Smooth muscle cell (in vitro differentiated cells): Measurements from ENCODE around the gene GNAI2. TPM values are rescaled to one million over a fixed set of nuclear protein-coding genes. Genes with fewer than 3 reads are reported as not detected.

Source experiments
- DNase-seq: peaks from one replicate; lab custom pipeline; 2025; ENCODE audit not compliant: unreplicated experiment; lab: John Stamatoyannopoulos, UW
- H2AFZ ChIP-seq: fragments of 200-600 bp; sonication (generic); 2 replicates; pipeline ENCODE4 v1.6.0; 2016; ENCODE audit warnings: antibody characterized with exemption, low read depth, mild to moderate bottlenecking
- H3F3A ChIP-seq: fragments of 200-600 bp; sonication (generic); 2 replicates; pipeline ENCODE4 v1.6.0; 2017; ENCODE audit warnings: antibody characterized with exemption, low read depth
- H3K27ac ChIP-seq: fragments of 200-600 bp; sonication (generic); 2 replicates; pipeline ENCODE4 v1.5.1; 2016; ENCODE audit warnings: low read depth, mild to moderate bottlenecking
- H3K27me3 ChIP-seq: fragments of 200-600 bp; sonication (generic); 2 replicates; pipeline ENCODE4 v1.6.1; 2016; ENCODE audit warnings: low read depth, mild to moderate bottlenecking
- H3K36me3 ChIP-seq: fragments of 200-600 bp; sonication (generic); 2 replicates; pipeline ENCODE4 v1.5.1; 2016; ENCODE audit warnings: low read depth
- H3K4me1 ChIP-seq: fragments of 200-600 bp; sonication (generic); 2 replicates; pipeline ENCODE4 v1.5.1; 2016; ENCODE audit warnings: low read depth
- H3K4me2 ChIP-seq: fragments of 200-600 bp; sonication (generic); 2 replicates; pipeline ENCODE4 v1.6.0; 2016; ENCODE audit warnings: mild to moderate bottlenecking
- H3K4me3 ChIP-seq: fragments of 200-600 bp; sonication (generic); 2 replicates; pipeline ENCODE4 v1.5.1; 2016; ENCODE audit warnings: mild to moderate bottlenecking
- H3K79me2 ChIP-seq: fragments of 200-600 bp; sonication (generic); 2 replicates; pipeline ENCODE4 v1.6.0; 2016; ENCODE audit warnings: low read depth, mild to moderate bottlenecking
- H3K9ac ChIP-seq: fragments of 200-600 bp; sonication (generic); 2 replicates; pipeline ENCODE4 v1.6.0; 2016; ENCODE audit warnings: low read depth
- H3K9me3 ChIP-seq: fragments of 200-600 bp; sonication (generic); replicated peaks from 2 replicates; pipeline ENCODE4 v1.5.1; 2016; ENCODE audit warnings: low read depth
- H4K20me1 ChIP-seq: fragments of 200-600 bp; sonication (generic); 2 replicates; pipeline ENCODE4 v1.6.0; 2016; ENCODE audit warnings: low read depth
- CTCF ChIP-seq: fragments of 200-600 bp; sonication (generic); IDR thresholded peaks from 2 replicates; pipeline ENCODE4 v1.5.1; 2017; ENCODE audit warnings: borderline replicate concordance, mild to moderate bottlenecking, antibody characterized with exemption; ENCODE audit not compliant: insufficient read depth, poor library complexity, severe bottlenecking
- WGBS: methylation state at CpG from one replicate; pipeline ENCODE4 v1.1.7; 2016; ENCODE audit warnings: low lambda C conversion rate; 5-methylcytosine and 5-hydroxymethylcytosine counted together
- polyA plus RNA-seq: library from polyadenylated mRNA; unstranded; fragments of >200 nt; fragmentation: Nextera tagmentation; extraction: Ambion mirVana; gene quantifications from 2 replicates; pipeline ENCODE4 v1.2.1, GENCODE V29; 2016
- total RNA-seq: library from RNA; depleted of rRNA; stranded (reverse); fragments of >200 nt; gene quantifications from 2 replicates; pipeline ENCODE4 v1.2.3, GENCODE V29; 2014

The GNAI2 gene
- total and polyA plus RNA-seq, 2 experiments from 2014 or later: 209 to 454 TPM

DNA sequence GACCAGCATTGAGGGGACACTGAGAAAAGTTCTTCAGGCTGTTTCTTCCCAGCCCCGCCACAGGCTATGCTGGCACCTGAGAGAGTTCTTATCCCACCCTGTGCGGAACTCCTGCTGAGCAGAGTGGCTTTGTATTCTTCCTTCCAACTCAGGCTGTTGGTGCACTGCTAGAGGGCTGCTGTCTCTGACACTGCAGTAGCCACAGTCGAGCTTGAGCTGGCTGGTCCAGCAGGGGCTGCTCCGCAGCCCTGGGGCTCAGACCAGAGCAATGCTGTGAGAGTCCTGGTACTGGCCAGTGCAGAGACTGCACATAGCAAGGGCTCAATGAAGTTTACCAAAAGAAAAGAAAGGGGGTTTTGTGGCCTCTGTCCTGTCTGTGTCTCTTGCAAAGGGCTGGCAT is 3.6 kb downstream of the GNAI2 start:
- Histone ChIP-seq H3K36me3 (no peaks in the 10 kb centered on the region), H3K9ac (no peak overlapping the region), H2AFZ (no peak overlapping the region), H3K27ac (peak overlapping the region; percentile 93), H3K4me1 (peaks cover 48% of the 10 kb centered on the region), H3K4me3 (no peak overlapping the region), H3K9me3 (no peaks in the 10 kb centered on the region), H4K20me1 (peaks cover 78% of the 10 kb centered on the region), H3K27me3 (no peaks in the 10 kb centered on the region), H3K4me2 (no peak overlapping the region), H3K79me2 (peaks cover 87% of the 10 kb centered on the region), H3F3A (peaks cover 15% of the 10 kb centered on the region)
- no peak for DNase-seq
- 83% methylated on average over 4 of the region's 4 CpGs for WGBS
- no peak for TF ChIP-seq CTCF

GRCh38 chr3:50241163-50241562 is 5.2 kb downstream of the GNAI2 start:
- TF ChIP-seq CTCF: no peak
- H3K9me3 ChIP-seq: no peaks in the 10 kb centered on the region
- no peak overlapping the region for H3K4me3 ChIP-seq
- no peak overlapping the region for H3K9ac ChIP-seq
- peak overlapping the region; percentile 93 for H3K27ac ChIP-seq
- peaks cover 59% of the 10 kb centered on the region for H3K4me1 ChIP-seq
- H3K4me2 ChIP-seq: peak overlapping the region; percentile 45
- DNase-seq: no peak
- H4K20me1 ChIP-seq: peaks cover 80% of the 10 kb centered on the region
- no peak overlapping the region for H2AFZ ChIP-seq
- H3K27me3 ChIP-seq: no peaks in the 10 kb centered on the region
- no peaks in the 10 kb centered on the region for H3K36me3 ChIP-seq
- H3F3A ChIP-seq: peaks cover 23% of the 10 kb centered on the region
- H3K79me2 ChIP-seq: peaks cover 99% of the 10 kb centered on the region
- 32% methylated on average over 2 of the region's 4 CpGs for WGBS

GRCh38 chr3:50241713-50242380 is 5.8 kb downstream of the GNAI2 start:
- DNase-seq: no peak
- H3K27ac ChIP-seq: peak overlapping the region; percentile 93
- peaks cover 65% of the 10 kb centered on the region for H3K4me1 ChIP-seq
- TF ChIP-seq CTCF: no peak
- no peaks in the 10 kb centered on the region for H3K9me3 ChIP-seq
- peaks cover 76% of the 10 kb centered on the region for H4K20me1 ChIP-seq
- peak overlapping the region; percentile 45 for H3K4me2 ChIP-seq
- H3K27me3 ChIP-seq: no peaks in the 10 kb centered on the region
- peaks cover 23% of the 10 kb centered on the region for H3F3A ChIP-seq
- H3K79me2 ChIP-seq: peaks cover 93% of the 10 kb centered on the region
- H3K4me3 ChIP-seq: no peak overlapping the region
- WGBS: 80% methylated on average over 7 of the region's 7 CpGs
- no peak overlapping the region for H3K9ac ChIP-seq
- H3K36me3 ChIP-seq: no peaks in the 10 kb centered on the region
- no peak overlapping the region for H2AFZ ChIP-seq

DNA sequence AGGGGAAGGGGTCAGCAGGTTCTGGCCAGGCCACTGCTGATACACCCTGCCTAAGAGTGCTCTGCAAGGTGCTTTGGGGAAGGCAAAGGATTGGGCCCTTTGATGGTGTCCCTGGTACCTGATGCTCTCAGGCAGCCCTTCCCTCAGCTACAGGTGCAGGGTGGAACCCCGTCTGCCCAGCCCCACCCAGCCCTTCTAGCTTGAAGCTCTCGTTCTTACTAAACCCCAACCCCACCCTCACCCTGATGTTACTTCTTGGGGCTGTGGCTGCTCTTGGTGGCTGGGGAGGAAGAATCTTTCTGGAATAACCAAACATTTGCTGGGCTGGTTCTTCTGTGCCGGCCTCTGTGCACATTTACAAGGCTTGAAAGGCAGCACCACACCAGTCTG is 6.4 kb downstream of the GNAI2 start:
- no peaks in the 10 kb centered on the region for H3K9me3 ChIP-seq
- peaks cover 23% of the 10 kb centered on the region for H3F3A ChIP-seq
- DNase-seq: no peak
- no peaks in the 10 kb centered on the region for H3K36me3 ChIP-seq
- peak overlapping the region; percentile 93 for H3K27ac ChIP-seq
- peaks cover 76% of the 10 kb centered on the region for H4K20me1 ChIP-seq
- peak overlapping the region; percentile 59 for H3K9ac ChIP-seq
- peaks cover 93% of the 10 kb centered on the region for H3K79me2 ChIP-seq
- H3K27me3 ChIP-seq: no peaks in the 10 kb centered on the region
- no peak overlapping the region for H3K4me3 ChIP-seq
- H3K4me2 ChIP-seq: no peak overlapping the region
- no peak overlapping the region for H2AFZ ChIP-seq
- H3K4me1 ChIP-seq: peaks cover 70% of the 10 kb centered on the region
- 86% methylated on average over 2 of the region's 3 CpGs for WGBS
- no peak for TF ChIP-seq CTCF
